A549 (cell line): ENCODE measurements around the gene ANKRD33B.

Experiments
- EP300 ChIP-seq, 2 experiments: fragments of >200 bp; sonication (Bioruptor Twin); formaldehyde crosslinking; IDR thresholded peaks; 2 replicates in 1 of 2; 3 replicates in 1 of 2; pipeline ENCODE4 v1.6.1; 2016 to 2017
- ESRRA ChIP-seq: fragments of 150-350 bp; IDR thresholded peaks from 2 replicates; pipeline ENCODE4 v1.6.1; 2014; ENCODE audit warnings: mild to moderate bottlenecking, low read length, borderline replicate concordance
- HOXA7 ChIP-seq: fragments of 250-450 bp; sonication (Bioruptor Pico); IDR thresholded peaks from 2 replicates; pipeline ENCODE4 v1.5.0; 2020; ENCODE audit warnings: mild to moderate bottlenecking, moderate library complexity
- JUN ChIP-seq, 2 experiments: fragments of >200 bp; sonication (Bioruptor Twin); formaldehyde crosslinking; IDR thresholded peaks; 2 replicates in 1 of 2; 3 replicates in 1 of 2; pipeline ENCODE4 v1.6.1; 2016 to 2017
- PHF8 ChIP-seq: fragments of 200-600 bp; sonication (generic); IDR thresholded peaks from 2 replicates; pipeline ENCODE4 v1.6.1; 2016; ENCODE audit warnings: low read depth, mild to moderate bottlenecking, antibody characterized with exemption, moderate library complexity, borderline replicate concordance
- POLR2A ChIP-seq: IDR thresholded peaks from 2 replicates; pipeline ENCODE4 v1.6.1; 2012; ENCODE audit warnings: mild to moderate bottlenecking, low read length
- RAD21 ChIP-seq, 2 experiments: fragments of >200 bp in 1 of 2; sonication (Bioruptor Twin) in 1 of 2; formaldehyde crosslinking in 1 of 2; IDR thresholded peaks in 1 of 2; conservative IDR thresholded peaks in 1 of 2; 2 replicates in 1 of 2; 3 replicates in 1 of 2; pipeline ENCODE4 v1.6.1; 2012 to 2018; ENCODE audit warnings: inconsistent platforms in 1 of 2
- ZFP36 ChIP-seq: fragments of 450-650 bp; IDR thresholded peaks from 2 replicates; pipeline ENCODE4 v1.6.1; 2014; ENCODE audit warnings: borderline replicate concordance; ENCODE audit not compliant: partially characterized antibody
- ZNF302 ChIP-seq: fragments of 250-450 bp; sonication (Bioruptor Pico); IDR thresholded peaks from 2 replicates; pipeline ENCODE4 v1.9.0; 2021; ENCODE audit warnings: inconsistent platforms, mild to moderate bottlenecking, moderate library complexity
- TF ChIP-seq, protein P1 (sequence below): fragments of >200 bp; sonication (Bioruptor Twin); formaldehyde crosslinking; IDR thresholded peaks from 3 replicates; pipeline ENCODE4 v1.5.1; 2016

DNA sequence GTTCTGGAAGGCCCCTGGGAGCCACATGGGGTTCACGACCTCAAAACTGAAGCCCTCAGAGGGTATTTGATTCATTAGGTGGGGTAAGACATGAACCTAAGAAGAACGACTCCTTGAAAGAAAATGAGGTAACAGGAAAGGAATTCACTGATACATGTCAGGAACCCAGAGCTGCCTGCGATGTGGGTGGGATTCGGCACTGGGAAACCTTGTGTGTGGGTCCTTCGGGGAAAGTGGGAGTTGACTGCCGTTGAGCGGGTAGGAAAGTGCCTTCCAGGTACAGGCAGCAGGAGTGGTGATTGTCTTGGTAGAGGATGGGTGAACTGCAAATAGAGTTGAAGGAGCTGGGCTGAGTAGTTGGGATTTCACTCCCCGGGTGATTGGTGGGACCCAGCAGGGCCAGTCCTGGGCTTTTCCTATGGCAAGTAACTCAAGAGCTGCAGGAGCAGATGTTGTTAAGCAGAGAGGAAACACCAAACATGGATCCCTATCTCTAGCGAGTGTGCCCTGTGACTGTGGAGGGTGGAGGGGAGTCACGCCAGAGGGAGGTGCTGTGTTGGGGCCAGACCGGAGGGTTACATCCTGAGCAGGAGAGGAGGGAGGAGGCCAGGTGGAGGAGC, 30.8 kb downstream of the ANKRD33B start:
- TF ChIP-seq EP300 (IDR thresholded peaks at IDR 0.05) (no peak), JUN (IDR thresholded peaks at IDR 0.05) (no peak), ZNF302 (CRISPR knock-in tag) (no peak), RAD21 (conservative IDR thresholded peaks at IDR 0.05 in 1 of 2, IDR thresholded peaks at IDR 0.05 in 1 of 2) (no peak), POLR2A (no peak), ESRRA (no peak), ZFP36 (no peak), PHF8 (no peak), HOXA7 (CRISPR knock-in tag) (no peak)
- TF ChIP-seq, protein P1, sequence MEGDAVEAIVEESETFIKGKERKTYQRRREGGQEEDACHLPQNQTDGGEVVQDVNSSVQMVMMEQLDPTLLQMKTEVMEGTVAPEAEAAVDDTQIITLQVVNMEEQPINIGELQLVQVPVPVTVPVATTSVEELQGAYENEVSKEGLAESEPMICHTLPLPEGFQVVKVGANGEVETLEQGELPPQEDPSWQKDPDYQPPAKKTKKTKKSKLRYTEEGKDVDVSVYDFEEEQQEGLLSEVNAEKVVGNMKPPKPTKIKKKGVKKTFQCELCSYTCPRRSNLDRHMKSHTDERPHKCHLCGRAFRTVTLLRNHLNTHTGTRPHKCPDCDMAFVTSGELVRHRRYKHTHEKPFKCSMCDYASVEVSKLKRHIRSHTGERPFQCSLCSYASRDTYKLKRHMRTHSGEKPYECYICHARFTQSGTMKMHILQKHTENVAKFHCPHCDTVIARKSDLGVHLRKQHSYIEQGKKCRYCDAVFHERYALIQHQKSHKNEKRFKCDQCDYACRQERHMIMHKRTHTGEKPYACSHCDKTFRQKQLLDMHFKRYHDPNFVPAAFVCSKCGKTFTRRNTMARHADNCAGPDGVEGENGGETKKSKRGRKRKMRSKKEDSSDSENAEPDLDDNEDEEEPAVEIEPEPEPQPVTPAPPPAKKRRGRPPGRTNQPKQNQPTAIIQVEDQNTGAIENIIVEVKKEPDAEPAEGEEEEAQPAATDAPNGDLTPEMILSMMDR: no peak
